A549 (cell line): ENCODE measurements around the gene SAPCD2. TPM values are rescaled to one million over a fixed set of nuclear protein-coding genes. Genes with fewer than 3 reads are reported as not detected.

ENCODE experiments used
- ATAC-seq, 2 experiments: fragments of 200-7000 bp in 1 of 2; fragments of >200 bp in 1 of 2; cut with Nextera tagmentation in 1 of 2; cut with Tn5 transposase in 1 of 2; 3 replicates each; pipeline versions ENCODE4 v1.8.0 to v1.9.1; 2018 to 2020; ENCODE audit warnings: mild to moderate bottlenecking in 1 of 2, moderate library complexity in 1 of 2
- CTCF ChIA-PET: fragments of 300-600 bp; sonication (Branson Sonifier 250); formaldehyde crosslinking; extraction: SDS; loops from one replicate; lab custom pipeline; 2021; ENCODE audit warnings: antibody characterized with exemption, inconsistent platforms; lab: Yijun Ruan, JAX
- POLR2A ChIA-PET: fragments of 350-600 bp; formaldehyde crosslinking; extraction: SDS; loops from one replicate; lab custom pipeline; 2021; ENCODE audit warnings: antibody characterized with exemption, inconsistent platforms; lab: Yijun Ruan, JAX
- DNase-seq, 2 experiments: peaks; one replicate each; pipeline versions ENCODE4 v3.0.0 to v3.0.0-alpha.2; 2011 to 2016; ENCODE audit warnings: low read depth in 1 of 2, low spot score in 1 of 2
- FAIRE-seq: peaks from 2 replicates; lab custom pipeline; 2011; peaks lifted over from hg19 to GRCh38; lab: Jason Lieb, UNC
- H3K27ac ChIP-seq, 2 experiments: fragments of >200 bp; sonication (Bioruptor Twin); formaldehyde crosslinking; 3 replicates each; pipeline ENCODE4 v1.5.1; 2016 to 2017
- H3K4me1 ChIP-seq: fragments of >200 bp; sonication (Bioruptor Twin); formaldehyde crosslinking; 3 replicates; pipeline ENCODE4 v1.6.1; 2016
- H3K4me2 ChIP-seq: fragments of >200 bp; sonication (Bioruptor Twin); formaldehyde crosslinking; 3 replicates; pipeline ENCODE4 v1.6.1; 2016
- H3K4me3 ChIP-seq: fragments of >200 bp; sonication (Bioruptor Twin); formaldehyde crosslinking; 3 replicates; pipeline ENCODE4 v1.5.1; 2016
- H3K9me3 ChIP-seq: fragments of >200 bp; sonication (Bioruptor Twin); formaldehyde crosslinking; 3 replicates; pipeline ENCODE4 v1.6.1; 2016
- BCL3 ChIP-seq: fragments of >200 bp; sonication (Bioruptor Twin); formaldehyde crosslinking; IDR thresholded peaks from 3 replicates; pipeline ENCODE4 v1.6.1; 2016
- CBX2 ChIP-seq: fragments of 200-600 bp; sonication (generic); IDR thresholded peaks from 2 replicates; pipeline ENCODE4 v1.6.1; 2016; ENCODE audit warnings: low read depth, mild to moderate bottlenecking, borderline replicate concordance
- CHD2 ChIP-seq: fragments of 150-350 bp; IDR thresholded peaks from 2 replicates; pipeline ENCODE4 v1.6.1; 2014; ENCODE audit warnings: low read length; ENCODE audit not compliant: partially characterized antibody
- EHMT2 ChIP-seq: fragments of 200-600 bp; sonication (generic); IDR thresholded peaks from 2 replicates; pipeline ENCODE4 v1.6.1; 2016; ENCODE audit warnings: antibody characterized with exemption, low read depth, mild to moderate bottlenecking, moderate library complexity
- FOXS1 ChIP-seq: fragments of 250-450 bp; sonication (Bioruptor Pico); IDR thresholded peaks from 2 replicates; pipeline ENCODE4 v1.5.0; 2020; ENCODE audit warnings: mild to moderate bottlenecking, moderate library complexity
- GATA3 ChIP-seq: IDR thresholded peaks from 2 replicates; pipeline ENCODE4 v1.6.1; 2012; ENCODE audit warnings: borderline replicate concordance
- HDAC2 ChIP-seq: fragments of 200-600 bp; sonication (generic); IDR thresholded peaks from 2 replicates; pipeline ENCODE4 v1.6.1; 2016
- HEYL ChIP-seq: fragments of 250-450 bp; sonication (Bioruptor Pico); IDR thresholded peaks from 2 replicates; pipeline ENCODE4 v1.8.0; 2021; ENCODE audit warnings: mild to moderate bottlenecking, moderate library complexity
- HOXB13 ChIP-seq: fragments of 250-450 bp; sonication (Bioruptor Pico); IDR thresholded peaks from 2 replicates; pipeline ENCODE4 v1.5.0; 2020; ENCODE audit warnings: low read depth, mild to moderate bottlenecking, moderate library complexity
- JUN ChIP-seq, 2 experiments: fragments of >200 bp; sonication (Bioruptor Twin); formaldehyde crosslinking; IDR thresholded peaks; 2 replicates in 1 of 2; 3 replicates in 1 of 2; pipeline ENCODE4 v1.6.1; 2016 to 2017
- KDM1A ChIP-seq: fragments of 200-600 bp; sonication (generic); IDR thresholded peaks from 2 replicates; pipeline ENCODE4 v1.6.1; 2016; ENCODE audit warnings: low read depth, mild to moderate bottlenecking
- KDM5A ChIP-seq: fragments of 200-600 bp; sonication (generic); IDR thresholded peaks from 2 replicates; pipeline ENCODE4 v1.6.1; 2016; ENCODE audit warnings: antibody characterized with exemption, mild to moderate bottlenecking
- MAZ ChIP-seq: fragments of 150-350 bp; IDR thresholded peaks from 2 replicates; pipeline ENCODE4 v1.6.1; 2014; ENCODE audit warnings: antibody characterized with exemption, low read depth, low read length, borderline replicate concordance
- POLR2A ChIP-seq: IDR thresholded peaks from 2 replicates; pipeline ENCODE4 v1.6.1; 2012; ENCODE audit warnings: mild to moderate bottlenecking, low read length
- POLR2AphosphoS2 ChIP-seq: conservative IDR thresholded peaks from 2 replicates; pipeline ENCODE4 v1.6.1; 2012; ENCODE audit warnings: low read length, improper control_type of control experiment, inconsistent platforms
- RFX5 ChIP-seq: fragments of 450-650 bp; IDR thresholded peaks from 2 replicates; pipeline ENCODE4 v1.7.1; 2014; ENCODE audit warnings: antibody characterized with exemption, mild to moderate bottlenecking, moderate library complexity
- SMC3 ChIP-seq: fragments of >200 bp; sonication (Bioruptor Twin); formaldehyde crosslinking; IDR thresholded peaks from 3 replicates; pipeline ENCODE4 v1.6.1; 2018; ENCODE audit warnings: inconsistent platforms
- SREBF2 ChIP-seq: fragments of 450-650 bp; IDR thresholded peaks from 2 replicates; pipeline ENCODE4 v1.6.1; 2014; ENCODE audit warnings: mild to moderate bottlenecking, moderate library complexity
- ZFP36 ChIP-seq: fragments of 450-650 bp; IDR thresholded peaks from 2 replicates; pipeline ENCODE4 v1.6.1; 2014; ENCODE audit warnings: borderline replicate concordance; ENCODE audit not compliant: partially characterized antibody
- WGBS: methylation state at CpG from one replicate; pipeline ENCODE4 v1.1.6; 2017; ENCODE audit errors: missing lambda C conversion rate; 5-methylcytosine and 5-hydroxymethylcytosine counted together
- polyA plus RNA-seq, 4 experiments: library from polyadenylated mRNA; depleted of rRNA in 3 of 4; stranded (reverse); fragments of >200 nt; fragmentation: RNase III in 1 of 4; extraction: RNeasy Plus Mini Kit Qiagen cat#74134 plus additional on column Dnase treatment in 1 of 4; gene quantifications; 2 replicates in 3 of 4; 3 replicates in 1 of 4; pipeline ENCODE4 v1.2.3, GENCODE V29; 2011 to 2017
- TF ChIP-seq, protein P1 (sequence below): fragments of 150-350 bp; IDR thresholded peaks from 2 replicates; pipeline ENCODE4 v1.6.1; 2014; ENCODE audit warnings: low read depth, mild to moderate bottlenecking, low read length
- TF ChIP-seq, protein P2 (sequence below): fragments of 250-450 bp; sonication (Bioruptor Pico); IDR thresholded peaks from 2 replicates; pipeline ENCODE4 v1.5.0; 2021; ENCODE audit warnings: mild to moderate bottlenecking, moderate library complexity, borderline replicate concordance

The SAPCD2 gene
- polyA plus RNA-seq, 2 of the 4 experiments (the other 2 are of a cell fraction) = 6.9 to 14.6 TPM

DNA sequence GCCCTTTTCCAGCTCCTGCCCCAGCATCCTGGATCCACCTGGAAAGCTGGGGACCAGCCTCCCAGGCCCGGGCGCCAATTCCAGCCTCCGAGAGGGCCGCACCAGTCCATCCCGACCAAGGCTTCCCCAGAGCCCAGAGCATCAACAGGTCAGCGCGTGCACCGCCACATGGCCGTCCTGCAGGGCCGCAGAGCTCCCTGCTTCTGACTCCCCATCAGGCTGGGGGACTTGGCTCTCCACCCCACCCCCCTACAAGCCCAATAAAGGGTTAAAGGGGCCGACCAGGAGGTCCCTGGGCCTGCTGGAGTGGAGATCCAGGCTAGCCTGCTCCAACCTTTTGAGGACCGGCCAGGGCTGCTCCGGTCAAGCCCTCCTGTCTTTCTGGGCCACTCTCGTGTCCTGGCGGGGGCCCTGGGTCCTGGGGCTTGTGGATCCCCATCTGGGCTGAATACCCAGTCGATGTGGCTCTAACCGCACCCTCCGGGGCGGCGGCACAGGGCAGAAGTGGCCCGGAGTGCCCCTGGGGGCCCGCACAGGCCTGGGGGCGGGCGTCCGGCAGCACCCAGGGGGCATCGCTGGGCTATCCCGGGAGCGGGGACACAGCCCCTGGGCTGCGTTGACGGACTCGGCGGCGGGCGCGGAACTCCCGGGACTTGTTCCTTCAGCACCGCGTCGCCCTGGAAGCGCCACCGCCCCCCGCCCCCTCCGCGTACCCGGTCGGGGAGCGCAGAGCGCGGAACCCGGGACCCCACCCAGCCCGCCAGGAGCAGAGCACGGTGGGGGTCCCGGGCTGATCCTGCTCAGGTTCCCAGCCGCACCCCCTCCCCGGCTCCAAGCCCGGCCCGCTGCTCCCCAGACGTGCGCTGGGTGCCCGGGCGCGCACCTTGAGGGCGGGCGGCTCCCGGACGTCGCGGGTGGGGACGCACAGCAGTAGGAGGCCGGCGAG is 17.1 kb downstream of the SAPCD2 start:
- DNase-seq (no peak), FAIRE-seq (no peak), ATAC-seq (0 out of 6 replicates have a peak, but pooled peaks of 1 of the 2 experiments have one; percentile 0)
- CTCF ChIA-PET = interaction anchor here (0.8 to 15.7 kb wide), 8 partner anchors 11 to 211 kb away, joined by 3 to 656 read pairs (median 4); partner anchors contain the start of genes ABCA2 and SAPCD2
- Histone ChIP-seq H3K4me1 (peaks cover 53% of the 10 kb centered on the region), H3K9me3 (no peaks in the 10 kb centered on the region), H3K27ac (peak overlapping the region; percentile 79 to 88), H3K4me3 (peak overlapping the region; percentile 59), H3K4me2 (peak overlapping the region; percentile 99)
- TF ChIP-seq HEYL (CRISPR knock-in tag) = no peak
- no peak for TF ChIP-seq RFX5
- TF ChIP-seq ZFP36 = no peak
- no peak for TF ChIP-seq CHD2
- no peak for TF ChIP-seq BCL3
- TF ChIP-seq, protein P1, sequence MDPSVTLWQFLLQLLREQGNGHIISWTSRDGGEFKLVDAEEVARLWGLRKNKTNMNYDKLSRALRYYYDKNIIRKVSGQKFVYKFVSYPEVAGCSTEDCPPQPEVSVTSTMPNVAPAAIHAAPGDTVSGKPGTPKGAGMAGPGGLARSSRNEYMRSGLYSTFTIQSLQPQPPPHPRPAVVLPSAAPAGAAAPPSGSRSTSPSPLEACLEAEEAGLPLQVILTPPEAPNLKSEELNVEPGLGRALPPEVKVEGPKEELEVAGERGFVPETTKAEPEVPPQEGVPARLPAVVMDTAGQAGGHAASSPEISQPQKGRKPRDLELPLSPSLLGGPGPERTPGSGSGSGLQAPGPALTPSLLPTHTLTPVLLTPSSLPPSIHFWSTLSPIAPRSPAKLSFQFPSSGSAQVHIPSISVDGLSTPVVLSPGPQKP = no peak
- TF ChIP-seq CBX2 = no peak
- POLR2A ChIA-PET = no interaction called here
- 46% methylated on average over 16 of the region's 71 CpGs for WGBS

- ATAC-seq (no peak), FAIRE-seq (no peak), DNase-seq (no peak)
- no peak overlapping the region for H3K4me2 ChIP-seq
- no peak overlapping the region for H3K4me3 ChIP-seq
- H3K4me1 ChIP-seq = peaks cover 43% of the 10 kb centered on the region
- POLR2A ChIA-PET = no interaction called here
- CTCF ChIA-PET = interaction anchor here (0.8 to 15.7 kb wide), 8 partner anchors 12 to 210 kb away, joined by 3 to 656 read pairs (median 4); partner anchors contain the start of genes ABCA2 and SAPCD2
- 80% methylated on average over 2 of the region's 8 CpGs for WGBS
- no peak overlapping the region for H3K27ac ChIP-seq
- no peak for TF ChIP-seq HEYL (CRISPR knock-in tag)
- no peak for TF ChIP-seq KDM1A
- TF ChIP-seq POLR2AphosphoS2 = no peak
- TF ChIP-seq, protein P2, sequence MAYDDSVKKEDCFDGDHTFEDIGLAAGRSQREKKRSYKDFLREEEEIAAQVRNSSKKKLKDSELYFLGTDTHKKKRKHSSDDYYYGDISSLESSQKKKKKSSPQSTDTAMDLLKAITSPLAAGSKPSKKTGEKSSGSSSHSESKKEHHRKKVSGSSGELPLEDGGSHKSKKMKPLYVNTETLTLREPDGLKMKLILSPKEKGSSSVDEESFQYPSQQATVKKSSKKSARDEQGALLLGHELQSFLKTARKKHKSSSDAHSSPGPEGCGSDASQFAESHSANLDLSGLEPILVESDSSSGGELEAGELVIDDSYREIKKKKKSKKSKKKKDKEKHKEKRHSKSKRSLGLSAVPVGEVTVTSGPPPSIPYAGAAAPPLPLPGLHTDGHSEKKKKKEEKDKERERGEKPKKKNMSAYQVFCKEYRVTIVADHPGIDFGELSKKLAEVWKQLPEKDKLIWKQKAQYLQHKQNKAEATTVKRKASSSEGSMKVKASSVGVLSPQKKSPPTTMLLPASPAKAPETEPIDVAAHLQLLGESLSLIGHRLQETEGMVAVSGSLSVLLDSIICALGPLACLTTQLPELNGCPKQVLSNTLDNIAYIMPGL = no peak
- TF ChIP-seq KDM5A = no peak
- TF ChIP-seq POLR2A = no peak
- TF ChIP-seq EHMT2 = no peak
- no peak for TF ChIP-seq SREBF2
- no peak for TF ChIP-seq HDAC2
- TF ChIP-seq JUN (IDR thresholded peaks at IDR 0.05) = no peak
- no peak for TF ChIP-seq FOXS1
- TF ChIP-seq GATA3 = no peak
- TF ChIP-seq MAZ = no peak
- TF ChIP-seq SMC3 = no peak
- no peak for TF ChIP-seq HOXB13 (CRISPR knock-in tag)
- TF ChIP-seq, all 56 proteins: peak for 0
- H3K9me3 ChIP-seq = no peaks in the 10 kb centered on the region
These were observed 18.1 kb downstream of the SAPCD2 start for GRCh38 chr9:137052293-137052692.
